ENCODE measurements around the gene DSG4.

The DSG4 gene

DNA sequence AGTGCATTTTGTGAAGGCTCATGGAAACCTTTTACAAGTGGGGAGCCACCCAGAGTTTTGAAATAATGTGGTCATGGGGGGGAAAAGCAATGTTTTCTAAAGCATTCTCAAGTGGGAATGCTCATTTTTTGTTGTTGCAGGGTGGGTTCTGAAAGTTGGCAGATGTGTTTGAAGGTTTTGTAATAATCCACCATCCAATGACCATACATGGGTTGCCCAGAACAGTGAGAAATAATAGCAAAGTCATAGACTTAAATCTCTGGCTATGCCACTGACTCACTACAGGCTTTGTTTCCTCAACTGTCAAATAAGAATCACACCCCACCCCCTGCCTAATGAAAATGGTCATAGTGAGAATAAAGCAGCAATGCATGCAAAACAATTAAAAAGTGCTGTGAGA, 73.8 kb downstream of the DSG4 start:
- no peak overlapping the region for H3K27ac ChIP-seq (ENCODE audit: extremely low read depth, low read depth, low read length)
- no peaks in the 10 kb centered on the region for H3K9me3 ChIP-seq (ENCODE audit: control insufficient read depth, insufficient read depth, low read depth, low read length)
- H3K4me1 ChIP-seq (ENCODE audit: control insufficient read depth, insufficient read depth, low read length), result no peaks in the 10 kb centered on the region
- no peaks in the 10 kb centered on the region for H3K36me3 ChIP-seq (ENCODE audit: control insufficient read depth in 2 of 2, insufficient read depth in 1 of 2, low read length in 2 of 2)
- CTCF ChIA-PET, result interaction anchor here (0.7 to 2.7 kb wide), 2 partner anchors 11 to 26 kb away, joined by 3 to 8 read pairs; no protein-coding TSS in a partner anchor
- no peak overlapping the region for H3K4me3 ChIP-seq (ENCODE audit: low read depth, low read length)
- POLR2A ChIA-PET, result no interaction called here
- TF ChIP-seq ZNF174 (tag by site-specific recombination; IDR thresholded peaks at IDR 0.05) (no peak), ZNF121 (tag by site-specific recombination; IDR thresholded peaks at IDR 0.05) (no peak), ZNF16 (tag by site-specific recombination; IDR thresholded peaks at IDR 0.05; ENCODE audit: low read depth) (no peak)
- TF ChIP-seq, protein P1, sequence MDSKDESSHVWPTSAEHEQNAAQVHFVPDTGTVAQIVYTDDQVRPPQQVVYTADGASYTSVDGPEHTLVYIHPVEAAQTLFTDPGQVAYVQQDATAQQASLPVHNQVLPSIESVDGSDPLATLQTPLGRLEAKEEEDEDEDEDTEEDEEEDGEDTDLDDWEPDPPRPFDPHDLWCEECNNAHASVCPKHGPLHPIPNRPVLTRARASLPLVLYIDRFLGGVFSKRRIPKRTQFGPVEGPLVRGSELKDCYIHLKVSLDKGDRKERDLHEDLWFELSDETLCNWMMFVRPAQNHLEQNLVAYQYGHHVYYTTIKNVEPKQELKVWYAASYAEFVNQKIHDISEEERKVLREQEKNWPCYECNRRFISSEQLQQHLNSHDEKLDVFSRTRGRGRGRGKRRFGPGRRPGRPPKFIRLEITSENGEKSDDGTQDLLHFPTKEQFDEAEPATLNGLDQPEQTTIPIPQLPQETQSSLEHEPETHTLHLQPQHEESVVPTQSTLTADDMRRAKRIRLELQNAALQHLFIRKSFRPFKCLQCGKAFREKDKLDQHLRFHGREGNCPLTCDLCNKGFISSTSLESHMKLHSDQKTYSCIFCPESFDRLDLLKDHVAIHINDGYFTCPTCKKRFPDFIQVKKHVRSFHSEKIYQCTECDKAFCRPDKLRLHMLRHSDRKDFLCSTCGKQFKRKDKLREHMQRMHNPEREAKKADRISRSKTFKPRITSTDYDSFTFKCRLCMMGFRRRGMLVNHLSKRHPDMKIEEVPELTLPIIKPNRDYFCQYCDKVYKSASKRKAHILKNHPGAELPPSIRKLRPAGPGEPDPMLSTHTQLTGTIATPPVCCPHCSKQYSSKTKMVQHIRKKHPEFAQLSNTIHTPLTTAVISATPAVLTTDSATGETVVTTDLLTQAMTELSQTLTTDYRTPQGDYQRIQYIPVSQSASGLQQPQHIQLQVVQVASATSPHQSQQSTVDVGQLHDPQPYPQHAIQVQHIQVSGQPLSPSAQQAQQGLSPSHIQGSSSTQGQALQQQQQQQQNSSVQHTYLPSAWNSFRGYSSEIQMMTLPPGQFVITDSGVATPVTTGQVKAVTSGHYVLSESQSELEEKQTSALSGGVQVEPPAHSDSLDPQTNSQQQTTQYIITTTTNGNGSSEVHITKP (tag by site-specific recombination; IDR thresholded peaks at IDR 0.05), result peak; percentile 26; the same call in 1 of the 2 replicates

DNA sequence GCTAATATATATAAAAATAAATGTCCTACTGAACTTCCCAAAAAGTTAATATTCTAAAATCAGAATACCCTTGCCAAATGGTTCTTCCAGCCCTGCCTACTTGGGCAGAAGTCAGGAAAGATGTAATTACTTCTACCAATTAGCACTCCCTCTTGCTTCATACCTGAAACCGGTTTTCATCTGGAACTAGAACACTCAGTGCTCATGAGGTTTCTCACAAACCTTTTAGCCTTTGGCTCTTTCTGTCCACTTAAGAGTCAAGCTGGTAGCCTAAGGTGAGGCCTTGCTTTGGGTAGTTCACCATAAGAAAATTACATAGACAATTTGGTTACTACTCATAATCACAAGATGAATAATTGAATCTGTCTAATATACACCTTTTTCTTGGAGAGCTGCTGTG, 75.0 kb downstream of the DSG4 start:
- ChIA-PET CTCF (interaction anchor here (2.7 kb wide), 1 partner anchor 27 kb away, joined by 8 read pairs; no protein-coding TSS in a partner anchor), POLR2A (interaction anchor here (0.6 kb wide), 1 partner anchor 831 kb away, joined by 4 read pairs; no protein-coding TSS in a partner anchor)
- H3K27ac ChIP-seq (ENCODE audit: extremely low read depth, low read depth, low read length), result no peak overlapping the region
- TF ChIP-seq, protein P2, sequence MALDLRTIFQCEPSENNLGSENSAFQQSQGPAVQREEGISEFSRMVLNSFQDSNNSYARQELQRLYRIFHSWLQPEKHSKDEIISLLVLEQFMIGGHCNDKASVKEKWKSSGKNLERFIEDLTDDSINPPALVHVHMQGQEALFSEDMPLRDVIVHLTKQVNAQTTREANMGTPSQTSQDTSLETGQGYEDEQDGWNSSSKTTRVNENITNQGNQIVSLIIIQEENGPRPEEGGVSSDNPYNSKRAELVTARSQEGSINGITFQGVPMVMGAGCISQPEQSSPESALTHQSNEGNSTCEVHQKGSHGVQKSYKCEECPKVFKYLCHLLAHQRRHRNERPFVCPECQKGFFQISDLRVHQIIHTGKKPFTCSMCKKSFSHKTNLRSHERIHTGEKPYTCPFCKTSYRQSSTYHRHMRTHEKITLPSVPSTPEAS (tag by site-specific recombination; IDR thresholded peaks at IDR 0.05), result no peak
- TF ChIP-seq ZNF626 (tag by site-specific recombination; IDR thresholded peaks at IDR 0.05) (no peak), ZBTB1 (tag by site-specific recombination; IDR thresholded peaks at IDR 0.05) (no peak), GLI2 (tag by site-specific recombination; IDR thresholded peaks at IDR 0.05; ENCODE audit: borderline replicate concordance, low read depth) (no peak), ZNF292 (tag by site-specific recombination; IDR thresholded peaks at IDR 0.05; ENCODE audit: borderline replicate concordance, low read depth) (no peak), KLF1 (tag by site-specific recombination; IDR thresholded peaks at IDR 0.05) (no peak), ZNF16 (tag by site-specific recombination; IDR thresholded peaks at IDR 0.05; ENCODE audit: low read depth) (no peak), ZNF48 (tag by site-specific recombination; IDR thresholded peaks at IDR 0.05) (no peak), ZNF274 (IDR thresholded peaks at IDR 0.05; ENCODE audit: low read length) (no peak), ZNF274 (tag by site-specific recombination; IDR thresholded peaks at IDR 0.05; ENCODE audit: borderline replicate concordance) (no peak), ZNF202 (tag by site-specific recombination; IDR thresholded peaks at IDR 0.05; ENCODE audit: borderline replicate concordance) (no peak), ZNF133 (tag by site-specific recombination; IDR thresholded peaks at IDR 0.05) (no peak)
- TF ChIP-seq, protein P3, sequence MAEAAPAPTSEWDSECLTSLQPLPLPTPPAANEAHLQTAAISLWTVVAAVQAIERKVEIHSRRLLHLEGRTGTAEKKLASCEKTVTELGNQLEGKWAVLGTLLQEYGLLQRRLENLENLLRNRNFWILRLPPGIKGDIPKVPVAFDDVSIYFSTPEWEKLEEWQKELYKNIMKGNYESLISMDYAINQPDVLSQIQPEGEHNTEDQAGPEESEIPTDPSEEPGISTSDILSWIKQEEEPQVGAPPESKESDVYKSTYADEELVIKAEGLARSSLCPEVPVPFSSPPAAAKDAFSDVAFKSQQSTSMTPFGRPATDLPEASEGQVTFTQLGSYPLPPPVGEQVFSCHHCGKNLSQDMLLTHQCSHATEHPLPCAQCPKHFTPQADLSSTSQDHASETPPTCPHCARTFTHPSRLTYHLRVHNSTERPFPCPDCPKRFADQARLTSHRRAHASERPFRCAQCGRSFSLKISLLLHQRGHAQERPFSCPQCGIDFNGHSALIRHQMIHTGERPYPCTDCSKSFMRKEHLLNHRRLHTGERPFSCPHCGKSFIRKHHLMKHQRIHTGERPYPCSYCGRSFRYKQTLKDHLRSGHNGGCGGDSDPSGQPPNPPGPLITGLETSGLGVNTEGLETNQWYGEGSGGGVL (tag by site-specific recombination; IDR thresholded peaks at IDR 0.05), result no peak
- TF ChIP-seq, protein P4, sequence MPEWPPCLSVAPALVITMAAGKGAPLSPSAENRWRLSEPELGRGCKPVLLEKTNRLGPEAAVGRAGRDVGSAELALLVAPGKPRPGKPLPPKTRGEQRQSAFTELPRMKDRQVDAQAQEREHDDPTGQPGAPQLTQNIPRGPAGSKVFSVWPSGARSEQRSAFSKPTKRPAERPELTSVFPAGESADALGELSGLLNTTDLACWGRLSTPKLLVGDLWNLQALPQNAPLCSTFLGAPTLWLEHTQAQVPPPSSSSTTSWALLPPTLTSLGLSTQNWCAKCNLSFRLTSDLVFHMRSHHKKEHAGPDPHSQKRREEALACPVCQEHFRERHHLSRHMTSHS (tag by site-specific recombination; IDR thresholded peaks at IDR 0.05), result no peak
- TF ChIP-seq, protein P5, sequence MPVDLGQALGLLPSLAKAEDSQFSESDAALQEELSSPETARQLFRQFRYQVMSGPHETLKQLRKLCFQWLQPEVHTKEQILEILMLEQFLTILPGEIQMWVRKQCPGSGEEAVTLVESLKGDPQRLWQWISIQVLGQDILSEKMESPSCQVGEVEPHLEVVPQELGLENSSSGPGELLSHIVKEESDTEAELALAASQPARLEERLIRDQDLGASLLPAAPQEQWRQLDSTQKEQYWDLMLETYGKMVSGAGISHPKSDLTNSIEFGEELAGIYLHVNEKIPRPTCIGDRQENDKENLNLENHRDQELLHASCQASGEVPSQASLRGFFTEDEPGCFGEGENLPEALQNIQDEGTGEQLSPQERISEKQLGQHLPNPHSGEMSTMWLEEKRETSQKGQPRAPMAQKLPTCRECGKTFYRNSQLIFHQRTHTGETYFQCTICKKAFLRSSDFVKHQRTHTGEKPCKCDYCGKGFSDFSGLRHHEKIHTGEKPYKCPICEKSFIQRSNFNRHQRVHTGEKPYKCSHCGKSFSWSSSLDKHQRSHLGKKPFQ (tag by site-specific recombination; IDR thresholded peaks at IDR 0.05), result no peak
- TF ChIP-seq, protein P6, sequence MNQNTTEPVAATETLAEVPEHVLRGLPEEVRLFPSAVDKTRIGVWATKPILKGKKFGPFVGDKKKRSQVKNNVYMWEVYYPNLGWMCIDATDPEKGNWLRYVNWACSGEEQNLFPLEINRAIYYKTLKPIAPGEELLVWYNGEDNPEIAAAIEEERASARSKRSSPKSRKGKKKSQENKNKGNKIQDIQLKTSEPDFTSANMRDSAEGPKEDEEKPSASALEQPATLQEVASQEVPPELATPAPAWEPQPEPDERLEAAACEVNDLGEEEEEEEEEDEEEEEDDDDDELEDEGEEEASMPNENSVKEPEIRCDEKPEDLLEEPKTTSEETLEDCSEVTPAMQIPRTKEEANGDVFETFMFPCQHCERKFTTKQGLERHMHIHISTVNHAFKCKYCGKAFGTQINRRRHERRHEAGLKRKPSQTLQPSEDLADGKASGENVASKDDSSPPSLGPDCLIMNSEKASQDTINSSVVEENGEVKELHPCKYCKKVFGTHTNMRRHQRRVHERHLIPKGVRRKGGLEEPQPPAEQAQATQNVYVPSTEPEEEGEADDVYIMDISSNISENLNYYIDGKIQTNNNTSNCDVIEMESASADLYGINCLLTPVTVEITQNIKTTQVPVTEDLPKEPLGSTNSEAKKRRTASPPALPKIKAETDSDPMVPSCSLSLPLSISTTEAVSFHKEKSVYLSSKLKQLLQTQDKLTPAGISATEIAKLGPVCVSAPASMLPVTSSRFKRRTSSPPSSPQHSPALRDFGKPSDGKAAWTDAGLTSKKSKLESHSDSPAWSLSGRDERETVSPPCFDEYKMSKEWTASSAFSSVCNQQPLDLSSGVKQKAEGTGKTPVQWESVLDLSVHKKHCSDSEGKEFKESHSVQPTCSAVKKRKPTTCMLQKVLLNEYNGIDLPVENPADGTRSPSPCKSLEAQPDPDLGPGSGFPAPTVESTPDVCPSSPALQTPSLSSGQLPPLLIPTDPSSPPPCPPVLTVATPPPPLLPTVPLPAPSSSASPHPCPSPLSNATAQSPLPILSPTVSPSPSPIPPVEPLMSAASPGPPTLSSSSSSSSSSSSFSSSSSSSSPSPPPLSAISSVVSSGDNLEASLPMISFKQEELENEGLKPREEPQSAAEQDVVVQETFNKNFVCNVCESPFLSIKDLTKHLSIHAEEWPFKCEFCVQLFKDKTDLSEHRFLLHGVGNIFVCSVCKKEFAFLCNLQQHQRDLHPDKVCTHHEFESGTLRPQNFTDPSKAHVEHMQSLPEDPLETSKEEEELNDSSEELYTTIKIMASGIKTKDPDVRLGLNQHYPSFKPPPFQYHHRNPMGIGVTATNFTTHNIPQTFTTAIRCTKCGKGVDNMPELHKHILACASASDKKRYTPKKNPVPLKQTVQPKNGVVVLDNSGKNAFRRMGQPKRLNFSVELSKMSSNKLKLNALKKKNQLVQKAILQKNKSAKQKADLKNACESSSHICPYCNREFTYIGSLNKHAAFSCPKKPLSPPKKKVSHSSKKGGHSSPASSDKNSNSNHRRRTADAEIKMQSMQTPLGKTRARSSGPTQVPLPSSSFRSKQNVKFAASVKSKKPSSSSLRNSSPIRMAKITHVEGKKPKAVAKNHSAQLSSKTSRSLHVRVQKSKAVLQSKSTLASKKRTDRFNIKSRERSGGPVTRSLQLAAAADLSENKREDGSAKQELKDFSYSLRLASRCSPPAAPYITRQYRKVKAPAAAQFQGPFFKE (tag by site-specific recombination; IDR thresholded peaks at IDR 0.05; ENCODE audit: borderline replicate concordance), result no peak

More for the DNA sequence above, 75.0 kb downstream of the DSG4 start:
- no peaks in the 10 kb centered on the region for H3K9me3 ChIP-seq (ENCODE audit: control insufficient read depth, insufficient read depth, low read depth, low read length)
- H3K4me3 ChIP-seq (ENCODE audit: low read depth, low read length), result no peak overlapping the region
- no peaks in the 10 kb centered on the region for H3K36me3 ChIP-seq (ENCODE audit: control insufficient read depth in 2 of 2, insufficient read depth in 1 of 2, low read length in 2 of 2)
- no peaks in the 10 kb centered on the region for H3K4me1 ChIP-seq (ENCODE audit: control insufficient read depth, insufficient read depth, low read length)
